ENCODE measurements around the gene KATNA1.
A peak's percentile ranks its signal among the peaks of the same experiment; 100 is the strongest.

The KATNA1 gene

GRCh38 chr6:149600508-149600907 lies 48.0 kb downstream of the KATNA1 start:
- no peak for DNase-seq

GRCh38 chr6:149593408-149593807 lies 55.1 kb downstream of the KATNA1 start:
- DNase-seq, result no peak

DNA sequence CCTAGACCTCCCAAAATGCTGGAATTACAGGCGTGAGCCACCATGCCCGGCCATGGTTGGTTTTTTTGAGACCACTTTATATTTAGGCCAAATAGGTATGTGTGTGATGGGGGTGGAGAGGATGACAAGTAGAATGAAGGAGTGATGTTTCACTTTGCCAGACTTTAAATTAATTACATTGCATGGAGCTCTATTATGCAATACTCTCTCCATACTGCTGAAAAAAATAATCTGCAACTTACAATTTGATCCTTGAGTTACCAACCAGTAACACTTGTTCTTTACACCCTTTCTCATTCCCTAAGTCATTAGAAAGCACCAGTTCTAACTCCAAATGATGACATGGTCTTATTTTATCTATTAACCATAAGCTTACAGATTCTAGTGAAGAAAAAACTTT lies 55.5 kb downstream of the KATNA1 start:
- DNase-seq, result no peak

DNA sequence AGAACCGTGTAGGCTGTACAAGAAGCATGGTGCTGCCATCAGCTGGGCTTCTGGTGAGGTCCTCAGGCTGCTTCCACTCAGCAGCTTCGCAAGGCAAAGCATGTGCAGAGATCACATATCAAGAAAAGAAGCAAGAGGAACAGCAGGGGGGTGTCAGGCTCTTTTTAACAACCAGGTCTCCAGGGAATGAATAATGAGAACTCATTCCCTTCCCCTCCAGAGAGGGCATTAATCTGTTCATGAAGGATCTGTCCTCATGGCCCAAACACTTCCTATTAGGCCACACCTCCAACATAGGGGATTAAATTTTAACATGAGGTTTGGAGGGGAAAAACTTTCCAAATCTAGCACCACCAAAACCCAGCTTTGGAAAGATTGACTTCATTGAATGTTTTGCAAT lies 62.4 kb downstream of the KATNA1 start:
- DNase-seq, result no peak

GRCh38 chr6:149581349-149581748 lies 67.2 kb downstream of the KATNA1 start:
- no peak for DNase-seq

GRCh38 chr6:149580880-149581279 lies 67.6 kb downstream of the KATNA1 start:
- DNase-seq, result no peak

DNA sequence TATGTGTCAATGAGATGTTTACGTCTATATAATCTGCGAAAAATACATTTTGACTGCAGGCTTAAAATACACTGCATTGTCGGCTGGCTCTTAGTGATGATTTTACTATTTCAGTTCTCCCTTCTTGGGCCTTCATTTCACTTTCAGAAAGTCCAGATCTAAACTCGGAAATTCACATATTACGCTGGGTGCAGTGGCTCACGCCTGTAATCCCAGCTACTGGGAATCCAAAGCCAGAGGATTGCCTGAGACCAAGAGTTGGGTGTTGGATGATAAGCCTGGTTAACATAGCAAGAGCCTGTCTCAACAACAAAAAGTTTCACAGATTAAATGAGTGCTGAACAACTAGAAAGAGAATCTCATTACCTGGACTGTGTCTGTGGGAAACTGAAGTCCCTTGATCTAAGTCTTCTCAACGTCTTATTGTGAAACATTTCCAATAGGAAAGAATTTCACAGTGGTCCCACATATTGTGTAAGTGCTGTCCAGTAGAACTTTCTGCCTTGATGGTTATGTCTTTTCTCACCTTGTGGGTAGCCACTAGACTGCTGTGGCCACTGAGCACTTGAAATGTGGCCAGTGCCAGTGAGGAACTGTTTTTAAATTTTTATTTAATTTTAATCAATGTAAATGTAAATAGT lies 80.4 kb downstream of the KATNA1 start:
- no peak for DNase-seq

GRCh38 chr6:149567194-149567586 lies 81.3 kb downstream of the KATNA1 start:
- no peak for DNase-seq

DNA sequence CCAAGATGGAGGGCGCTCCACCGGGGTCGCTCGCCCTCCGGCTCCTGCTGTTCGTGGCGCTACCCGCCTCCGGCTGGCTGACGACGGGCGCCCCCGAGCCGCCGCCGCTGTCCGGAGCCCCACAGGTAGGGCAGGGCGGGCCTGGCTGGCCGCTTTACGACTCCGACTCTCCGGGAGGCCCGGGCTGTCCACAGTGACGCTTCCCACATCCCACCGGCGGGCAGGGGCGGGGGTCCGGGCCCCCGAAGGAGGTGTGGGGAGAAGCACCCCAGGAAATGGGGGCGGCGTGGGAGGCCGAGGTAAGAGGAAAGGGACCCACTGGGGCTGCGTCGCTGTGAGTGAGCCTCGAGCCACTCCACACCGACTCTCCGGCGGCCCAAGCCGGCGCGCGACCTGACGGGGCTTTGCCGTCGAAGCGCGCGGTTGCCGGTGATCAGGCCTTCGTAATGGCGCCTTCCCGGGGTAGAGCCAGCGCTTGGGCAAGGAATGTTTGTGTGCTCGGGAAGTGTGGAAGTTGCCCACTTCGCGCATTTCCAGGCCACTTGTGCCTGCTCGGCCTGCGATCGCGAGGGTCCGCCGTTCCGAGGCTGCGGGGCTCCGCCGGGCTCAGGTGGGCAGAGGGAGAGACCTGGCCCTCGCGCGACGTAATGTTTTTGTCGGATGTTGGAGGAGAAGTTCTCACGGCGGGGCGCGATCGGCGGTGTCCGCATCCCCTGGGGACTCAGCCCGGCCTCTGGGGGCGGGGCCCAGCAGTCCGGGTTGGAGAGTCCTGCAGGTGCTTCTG lies 81.9 kb downstream of the KATNA1 start:
- peak; percentile 58 for DNase-seq

DNA sequence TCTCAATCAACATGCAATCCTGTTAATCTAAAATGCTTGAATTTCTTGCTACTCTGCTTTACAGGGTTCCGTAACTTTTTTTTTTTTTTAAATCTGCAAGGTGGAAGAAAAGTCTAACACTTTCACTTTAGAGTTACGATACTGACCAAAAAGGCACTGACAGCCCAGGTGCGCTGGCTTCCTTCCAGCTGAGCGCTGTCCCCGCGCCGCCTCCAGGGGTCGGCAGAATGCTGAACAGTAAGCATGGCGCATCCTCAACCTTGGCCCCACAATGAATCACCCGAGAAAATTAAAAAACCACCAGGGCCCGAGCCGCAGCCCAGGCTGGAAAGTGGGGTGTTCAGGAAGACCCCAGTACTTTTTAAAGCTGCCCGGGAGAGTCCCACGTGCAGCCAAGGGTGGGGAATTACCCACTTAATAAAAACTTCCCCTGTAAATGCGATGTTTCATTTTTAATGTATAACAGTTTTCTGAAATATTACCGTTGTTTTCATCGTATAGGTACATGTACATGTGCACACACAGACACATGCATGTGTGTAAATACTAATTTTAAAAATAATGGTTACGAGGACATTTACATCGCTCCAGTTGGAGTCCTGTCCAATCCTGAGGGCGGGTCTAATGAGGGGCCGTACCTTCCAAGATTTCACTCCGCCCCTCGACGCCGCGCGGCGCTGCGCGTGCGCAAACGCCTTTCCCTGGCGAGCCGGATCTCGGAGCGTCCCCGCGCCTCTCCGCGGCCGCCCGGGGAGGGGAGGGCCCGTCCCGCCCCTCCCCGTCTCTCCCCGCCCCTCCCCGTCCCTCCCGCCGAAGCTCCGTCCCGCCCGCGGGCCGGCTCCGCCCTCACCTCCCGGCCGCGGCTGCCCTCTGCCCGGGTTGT lies 82.7 kb downstream of the KATNA1 start, which contains the start of gene GINM1:
TSS of gene GINM1 (plus strand) at position 849 of the 883 bp plus-strand sequence. CDS start 40 bp downstream, outside the sequence.
- peak; percentile 94 for DNase-seq

GRCh38 chr6:149563928-149564325 lies 84.6 kb downstream of the KATNA1 start:
- no peak for DNase-seq

- no peak for DNase-seq
These were observed 85.1 kb downstream of the KATNA1 start for GRCh38 chr6:149563203-149563927.

GRCh38 chr6:149560736-149561135 lies 87.8 kb downstream of the KATNA1 start:
- DNase-seq, result no peak

GRCh38 chr6:149559389-149559788 lies 89.1 kb downstream of the KATNA1 start:
- no peak for DNase-seq

- DNase-seq, result no peak
These were observed 90.5 kb downstream of the KATNA1 start for GRCh38 chr6:149558029-149558428.

- no peak for DNase-seq
These were observed 96.6 kb downstream of the KATNA1 start for GRCh38 chr6:149551920-149552319.

DNA sequence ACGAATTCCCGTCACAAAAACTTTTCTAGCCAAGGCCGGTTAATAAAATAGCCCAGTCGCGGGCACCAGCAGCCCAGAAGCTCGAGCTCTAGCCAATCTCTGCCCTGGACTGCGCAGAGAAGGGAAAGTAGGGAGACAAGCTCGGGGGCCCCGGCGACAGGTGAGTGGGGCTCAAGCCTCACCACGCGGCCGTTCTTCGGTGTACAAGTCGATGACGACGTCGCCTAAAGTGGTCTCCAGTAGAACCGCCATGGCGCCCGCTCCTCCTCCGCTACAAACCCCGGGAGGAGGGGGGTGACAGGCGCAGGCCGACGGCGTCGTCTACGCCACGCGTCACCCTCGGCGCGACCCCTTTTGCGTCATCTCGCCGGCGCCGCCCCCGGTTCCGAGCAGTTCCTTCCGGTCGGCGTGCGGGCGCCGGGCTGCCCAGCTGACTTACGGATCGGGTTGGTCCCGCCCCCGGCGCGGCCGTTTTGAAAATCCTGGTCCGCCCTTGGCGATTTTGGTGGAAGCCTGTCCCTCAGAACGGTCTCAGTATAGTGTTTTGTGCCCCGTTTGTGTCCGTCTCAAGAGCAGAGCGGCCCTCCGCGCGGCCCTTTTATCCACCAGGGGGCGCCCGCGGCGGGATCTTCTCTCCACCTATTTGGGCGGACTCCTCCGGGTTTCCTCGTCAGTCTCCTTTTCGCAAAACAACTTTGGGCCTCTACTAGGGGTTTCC lies 102.6 kb downstream of the KATNA1 start, which contains the start of gene PPIL4:
TSS of gene PPIL4 (minus strand) at position 290 of the 718 bp plus-strand sequence. CDS start at position 252, 38 bp downstream.
- peak; percentile 94 for DNase-seq

GRCh38 chr6:149545258-149545753 lies 103.2 kb downstream of the KATNA1 start:
- peak; percentile 40 for DNase-seq

Data from activated T-cell treated with anti-CD3 and anti-CD28 coated beads for 4 hours (primary cell).